CD4-positive, alpha-beta T cell treated with Interleukin-10 for 1 hour (primary cell): ENCODE results near the gene LUZP1.
"Not testable (repeated sequence)": the region's sequence is repeated elsewhere in the genome, so short reads cannot be mapped to it uniquely, and the experiment has no call there.

Experiments used
- DNase-seq: peaks from one replicate; pipeline ENCODE4 v3.0.0-alpha.2; 2020

The LUZP1 gene

DNA sequence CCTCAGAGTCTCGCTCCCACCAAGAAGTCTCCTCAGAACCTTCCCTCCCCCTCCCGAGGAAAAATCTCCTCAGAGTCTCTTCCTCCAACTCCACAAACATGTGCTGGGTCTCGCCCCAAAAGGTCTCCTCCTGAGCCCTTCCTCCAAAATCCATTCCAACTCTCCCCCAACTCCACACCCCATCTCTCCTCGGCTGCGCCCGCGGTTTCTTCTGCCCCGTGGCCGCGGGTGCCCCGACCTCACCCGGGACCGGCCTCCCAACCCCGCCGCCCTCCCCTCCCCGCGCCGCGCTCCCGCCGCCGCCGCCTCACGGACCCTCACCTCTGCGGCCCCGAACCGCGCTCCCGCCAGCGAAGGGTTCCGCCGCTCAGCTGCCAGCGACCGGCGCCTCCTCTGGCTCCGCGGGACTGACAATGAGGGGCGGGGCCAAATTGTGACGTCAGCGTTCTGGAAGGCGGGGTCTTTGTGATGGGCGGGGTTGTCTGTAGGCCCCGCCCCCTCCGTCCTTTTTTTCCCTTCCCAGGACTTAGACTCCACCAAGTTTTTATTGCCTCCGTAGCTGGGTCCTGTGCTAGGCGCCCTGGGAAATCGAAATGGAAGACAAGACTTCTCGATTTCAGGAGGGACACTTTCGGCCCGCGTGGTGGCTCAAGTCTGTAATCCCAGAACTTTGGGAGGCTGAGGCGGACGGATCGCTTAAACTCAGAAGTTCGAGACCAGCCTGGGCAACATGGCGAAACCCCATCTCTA, at the start of gene LUZP1:
Gene LUZP1, minus strand, starts transcription at position 412 of the 750 bp plus-strand sequence.
- DNase-seq: peak; percentile 81

DNA sequence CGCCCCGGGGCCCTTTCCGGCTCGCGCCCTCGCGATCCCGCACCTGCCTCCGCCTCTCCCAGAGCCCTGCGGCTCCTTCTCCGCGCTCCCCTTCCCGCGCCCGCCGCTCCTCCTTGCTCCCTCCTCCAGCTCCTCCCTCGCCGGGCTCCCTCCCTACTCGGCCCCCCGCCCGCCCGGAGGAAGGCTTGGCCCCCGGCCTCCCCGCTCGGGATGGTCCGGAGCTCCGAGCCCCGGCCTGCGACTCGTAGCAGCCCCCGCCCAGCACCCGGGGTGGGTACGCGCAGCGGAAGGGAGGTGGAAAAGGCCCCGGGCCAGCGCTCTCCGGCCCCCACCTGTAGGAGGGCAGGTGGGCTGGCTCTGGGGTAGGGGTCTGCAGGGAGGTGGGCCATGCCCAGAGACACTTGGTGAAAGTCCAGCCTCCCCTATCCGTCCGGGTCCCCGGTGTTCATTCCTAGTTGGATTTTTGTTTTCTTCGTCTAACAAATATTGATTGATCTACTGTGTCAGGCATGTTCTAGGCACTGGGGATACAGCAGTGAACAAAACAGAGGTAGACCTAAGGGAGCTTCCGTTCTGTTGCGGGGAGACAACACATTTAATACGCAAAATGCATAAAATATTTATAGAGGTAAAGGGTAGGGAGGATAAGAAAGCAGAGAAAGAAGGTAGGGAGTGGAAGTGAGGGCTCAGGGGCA, 48.9 kb upstream of the LUZP1 start, which contains the start of gene HTR1D:
Gene HTR1D, minus strand, starts transcription at position 82 of the 695 bp plus-strand sequence. CDS start 23,283 bp downstream, outside the sequence.
- no peak for DNase-seq

DNA sequence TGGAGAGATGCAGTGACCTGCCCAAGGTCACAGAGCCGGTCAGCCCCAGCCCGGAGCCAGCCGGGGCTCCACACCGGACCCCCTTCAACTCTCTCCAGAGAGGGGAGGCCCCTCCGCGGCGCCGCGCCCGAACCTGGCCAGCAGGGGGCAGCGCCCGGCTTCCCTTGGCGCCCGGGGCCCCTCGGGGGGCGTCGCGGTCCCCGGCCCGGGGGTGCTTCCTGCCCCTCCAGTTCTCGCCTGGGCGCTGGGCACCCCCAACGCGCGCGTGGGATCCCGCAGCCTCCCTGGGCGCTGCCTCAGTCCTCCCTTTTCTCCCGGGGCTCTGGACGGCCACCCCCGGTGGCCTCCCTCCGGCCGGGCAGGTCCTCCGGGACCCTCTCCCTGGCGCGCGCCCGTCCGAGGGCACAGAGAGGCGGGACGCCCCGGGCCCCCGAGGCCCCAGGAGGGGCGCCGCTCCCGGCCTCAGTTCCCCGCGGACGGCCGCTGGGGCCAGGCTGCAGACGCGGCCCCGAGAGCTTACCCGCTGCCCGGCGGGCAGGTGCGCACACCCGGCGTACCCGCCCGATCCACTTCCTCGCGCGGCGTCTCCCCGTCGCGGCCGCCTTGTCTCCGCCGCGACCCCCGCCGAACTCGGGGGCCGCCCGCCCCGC, 48.2 kb upstream of the LUZP1 start:
- peak; percentile 14 for DNase-seq

DNA sequence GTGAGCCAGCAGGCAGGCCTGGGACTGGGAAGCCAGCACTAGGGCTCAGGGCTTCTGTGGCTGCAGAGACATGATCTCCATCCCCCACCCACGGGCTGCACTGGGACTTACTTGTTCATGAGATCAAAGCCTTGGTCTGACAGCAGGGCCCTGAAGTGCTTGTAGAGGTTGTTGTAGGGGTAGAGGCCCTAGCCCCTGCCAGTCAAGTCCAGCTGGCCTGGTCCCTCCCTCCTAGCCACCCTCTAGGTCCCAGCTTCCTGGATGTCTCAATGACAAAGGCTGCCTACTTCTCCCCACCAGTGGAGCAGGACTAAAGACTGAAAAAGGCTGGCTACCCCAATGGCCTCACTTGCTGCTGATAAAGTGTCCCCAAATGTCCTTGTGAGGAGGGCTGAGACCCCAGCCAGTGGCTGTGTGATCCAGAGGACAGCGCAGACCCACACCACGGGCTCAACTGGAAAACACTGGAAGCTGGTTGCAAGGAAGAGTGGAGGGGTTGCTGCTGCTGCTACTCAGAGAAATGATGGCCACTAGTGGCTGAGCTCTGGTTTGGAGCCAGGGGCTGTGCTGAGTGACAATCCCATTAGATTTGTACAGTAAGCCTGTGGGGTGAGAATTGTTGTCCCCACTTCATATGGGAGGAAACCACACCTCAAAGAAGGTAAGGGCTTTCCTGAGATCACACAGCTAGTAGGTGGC, 47.2 kb upstream of the LUZP1 start:
- DNase-seq: no peak

DNA sequence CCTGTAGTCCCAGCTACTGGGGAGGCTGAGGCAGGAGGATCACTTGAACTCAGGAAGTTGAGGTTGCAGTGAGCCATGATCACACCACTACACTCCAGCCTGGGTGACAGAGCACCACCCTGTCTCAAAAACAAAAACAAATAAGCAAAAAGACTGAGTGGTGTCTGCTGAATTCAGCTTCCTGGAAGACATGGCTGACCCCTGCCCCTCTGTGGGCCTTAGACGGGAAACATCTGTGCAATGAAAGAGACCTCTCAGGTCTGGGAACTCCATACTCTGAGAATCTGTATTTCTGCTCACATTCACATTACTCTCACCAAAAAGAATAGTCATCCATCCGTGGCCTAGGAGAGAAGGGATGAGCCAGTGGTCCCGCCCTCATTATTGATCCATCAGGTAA, 46.6 kb upstream of the LUZP1 start:
- DNase-seq: no peak

DNA sequence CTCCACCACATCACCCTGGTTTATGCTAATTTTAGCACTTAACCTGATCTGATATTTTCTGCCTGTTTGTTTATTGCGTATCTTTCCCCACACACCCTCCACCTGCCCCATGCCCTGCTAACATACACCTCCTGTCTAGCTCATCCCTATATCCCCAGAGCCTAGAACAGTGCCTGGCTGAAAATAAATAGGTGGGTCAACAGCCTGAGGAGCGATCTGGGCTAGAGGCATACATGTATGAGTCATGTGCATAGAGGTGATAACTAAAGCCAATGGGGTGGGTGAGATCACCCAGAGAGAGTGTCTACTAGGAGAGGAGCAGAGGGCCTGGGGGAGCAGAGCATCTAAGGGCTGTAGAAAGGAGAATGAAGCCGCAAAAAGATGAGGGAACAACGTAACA, 46.0 kb upstream of the LUZP1 start:
- DNase-seq: no peak

DNA sequence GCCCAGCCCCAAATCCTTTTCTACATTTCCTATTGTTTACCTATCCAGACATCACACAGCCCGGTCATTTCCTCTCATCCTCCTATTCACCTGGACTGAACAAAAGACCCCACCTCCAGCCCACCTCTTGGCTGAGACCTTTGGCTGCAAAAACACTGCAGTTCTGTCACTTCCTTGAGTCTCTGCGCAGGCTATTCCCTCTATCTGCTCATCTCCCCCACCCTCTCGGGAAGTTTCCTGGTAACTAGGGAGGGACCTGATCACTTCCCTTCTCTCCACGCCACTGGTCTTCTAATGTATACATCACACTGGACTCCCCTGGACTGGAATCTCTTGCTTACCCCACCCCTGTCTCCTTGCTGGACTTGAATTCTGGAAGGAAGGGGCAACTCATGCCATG, 43.3 kb upstream of the LUZP1 start:
- DNase-seq: no peak

DNA sequence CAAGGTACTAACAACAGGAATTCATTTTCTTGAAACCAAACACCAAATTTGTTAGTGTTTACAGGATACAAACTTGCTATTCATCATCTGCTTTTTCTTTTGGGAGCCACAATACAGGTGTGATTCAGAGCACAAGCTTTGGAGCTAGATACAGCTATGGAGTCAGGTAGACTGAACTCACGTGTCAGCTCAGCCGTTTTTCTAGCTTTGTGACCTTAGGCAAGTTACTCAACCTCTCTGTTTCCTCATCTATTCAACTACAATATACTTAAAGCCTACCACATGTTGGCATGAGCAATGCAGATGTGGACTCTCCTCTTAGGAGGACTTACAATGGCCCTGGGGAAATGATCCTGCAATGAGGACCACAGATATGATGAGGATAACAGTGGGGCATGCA, 42.3 kb upstream of the LUZP1 start:
- no peak for DNase-seq

DNA sequence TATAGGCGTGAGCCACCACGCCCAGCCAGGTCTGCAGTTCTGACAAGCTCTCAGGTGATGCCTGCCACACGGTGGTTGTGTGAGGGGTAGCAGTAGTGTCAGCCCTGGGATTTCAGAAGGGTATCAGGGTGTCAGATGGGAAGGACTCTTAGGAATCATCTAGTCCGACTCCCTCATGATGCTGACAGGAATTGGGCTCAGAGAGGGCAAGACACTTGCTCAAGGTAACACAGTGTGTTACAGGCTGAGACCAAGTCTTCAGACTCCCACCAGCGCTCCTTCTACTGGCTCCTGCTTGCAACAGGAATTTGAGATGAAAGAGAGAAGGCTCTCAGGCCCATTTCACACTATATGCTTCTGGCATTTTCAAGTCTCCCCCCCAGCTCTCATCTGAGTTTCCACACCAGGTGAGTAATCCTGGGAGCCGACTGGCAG, 41.7 kb upstream of the LUZP1 start:
- no peak for DNase-seq

DNA sequence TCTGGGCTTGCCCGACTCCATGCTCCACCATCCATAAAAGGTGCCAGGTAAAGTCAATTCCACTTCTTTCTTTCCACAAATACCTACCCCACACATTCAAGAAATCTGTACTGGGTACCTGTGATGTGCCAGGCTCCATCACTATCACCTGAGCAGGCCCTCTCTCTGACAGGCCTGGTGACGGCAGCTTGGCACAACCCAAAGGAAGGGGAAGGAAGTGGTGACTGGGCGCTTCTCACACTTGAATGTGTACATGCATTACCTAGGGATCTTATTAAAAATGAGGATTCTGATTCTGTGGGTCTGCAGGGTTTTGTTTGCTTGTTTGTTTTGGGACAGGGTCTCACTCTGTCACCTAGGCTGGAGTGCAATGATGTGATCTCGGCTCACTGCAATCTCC, 41.1 kb upstream of the LUZP1 start:
- DNase-seq: no peak

DNA sequence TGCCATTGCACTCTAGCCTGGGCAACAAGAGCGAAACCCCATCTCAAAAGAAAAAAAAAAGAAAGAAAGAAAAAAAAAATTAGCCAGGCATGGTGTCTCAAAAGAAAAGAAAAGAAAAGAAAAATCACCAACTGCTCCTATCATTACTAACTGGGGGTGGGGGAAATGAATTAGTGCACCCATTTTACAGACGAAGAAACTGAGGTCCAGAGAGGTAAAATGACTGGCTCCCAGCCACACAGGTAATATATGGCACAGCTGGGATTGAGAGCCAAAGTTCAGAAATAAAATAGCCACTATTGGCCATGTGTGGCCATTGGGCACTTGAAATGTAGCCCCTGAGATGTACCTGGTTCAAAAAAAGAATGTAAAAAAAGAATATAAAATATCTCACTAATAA, 39.9 kb upstream of the LUZP1 start:
- no peak for DNase-seq

DNA sequence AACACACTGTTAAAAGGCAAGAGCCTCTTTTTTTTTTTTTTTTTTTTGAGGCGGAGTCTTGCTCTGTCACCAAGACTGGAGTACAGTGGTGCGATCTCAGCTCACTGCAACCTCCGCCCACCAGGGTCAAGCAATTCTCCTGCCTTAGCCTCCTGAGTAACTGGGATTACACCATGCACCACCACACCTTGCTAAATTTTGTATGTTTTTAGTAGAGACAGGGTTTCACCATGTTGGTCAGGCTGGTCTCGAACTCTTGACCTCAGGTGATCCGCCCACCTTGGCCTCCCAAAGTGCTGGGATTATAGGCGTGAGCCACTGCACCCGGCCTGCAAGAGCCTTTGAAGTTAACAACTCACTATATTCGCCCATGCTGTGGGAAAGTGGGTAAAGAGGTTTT, 39.1 kb upstream of the LUZP1 start:
- DNase-seq: not testable (repeated sequence)

DNA sequence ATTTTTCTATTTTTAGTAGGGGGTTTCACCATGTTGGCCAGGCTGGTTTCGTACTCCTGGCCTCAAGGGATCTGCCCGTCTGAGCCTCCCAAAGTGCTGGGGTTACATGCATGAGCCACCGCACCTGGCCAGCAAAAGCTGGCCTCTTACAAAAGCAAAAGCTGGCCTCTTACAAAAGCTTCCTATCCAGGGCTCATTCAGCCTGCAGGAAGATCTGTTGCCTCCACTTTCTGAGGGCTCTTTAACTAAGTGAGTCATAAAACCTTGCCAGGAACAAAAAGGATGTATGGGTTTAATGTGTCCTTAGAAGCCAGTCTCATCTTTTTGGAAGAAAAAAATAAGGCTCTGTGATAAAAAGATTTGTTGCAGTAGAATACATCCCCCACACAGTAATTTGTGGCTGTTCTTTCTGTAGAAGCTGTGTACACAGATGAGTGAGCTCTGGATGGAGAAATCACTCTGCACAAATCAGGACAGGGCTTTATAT, 33.6 kb upstream of the LUZP1 start:
- DNase-seq: no peak

DNA sequence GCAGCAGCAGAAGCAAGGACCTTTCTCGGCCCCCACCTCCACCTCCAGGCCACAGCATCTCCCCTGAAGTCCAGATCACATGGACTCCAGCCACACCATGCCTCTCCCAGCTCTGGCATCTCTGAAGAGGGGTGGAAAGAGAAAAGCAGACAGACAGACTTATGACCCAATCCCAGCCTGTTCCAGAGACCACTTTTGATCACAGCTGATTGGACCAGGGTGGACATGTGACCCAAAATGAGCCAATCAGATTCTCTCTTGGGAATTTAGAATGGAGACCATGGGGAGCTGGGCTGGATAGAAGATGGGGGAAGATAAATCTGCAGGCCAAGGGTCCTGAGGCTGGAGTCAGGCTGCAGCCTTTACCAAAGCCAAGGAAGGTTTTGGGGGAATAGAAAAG, 32.2 kb upstream of the LUZP1 start:
- no peak for DNase-seq

DNA sequence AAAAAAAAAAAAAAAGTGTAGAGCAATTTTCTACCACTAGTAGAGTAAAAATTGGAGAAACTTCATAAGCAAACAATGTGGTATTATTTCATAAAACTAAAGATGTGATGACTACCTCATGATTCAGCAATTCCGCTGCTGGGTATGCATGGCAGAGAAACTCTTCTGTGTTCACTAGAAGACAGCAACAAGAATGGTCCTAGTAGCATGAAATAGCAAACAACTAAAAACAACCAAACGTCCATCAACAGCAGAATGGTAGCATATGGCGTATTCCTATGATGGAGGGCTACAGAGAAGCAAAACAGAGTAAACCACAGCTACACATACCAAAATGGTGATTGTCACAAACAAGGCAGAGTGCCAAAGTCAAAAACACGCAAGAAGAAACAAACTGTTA, 29.7 kb upstream of the LUZP1 start:
- no peak for DNase-seq

DNA sequence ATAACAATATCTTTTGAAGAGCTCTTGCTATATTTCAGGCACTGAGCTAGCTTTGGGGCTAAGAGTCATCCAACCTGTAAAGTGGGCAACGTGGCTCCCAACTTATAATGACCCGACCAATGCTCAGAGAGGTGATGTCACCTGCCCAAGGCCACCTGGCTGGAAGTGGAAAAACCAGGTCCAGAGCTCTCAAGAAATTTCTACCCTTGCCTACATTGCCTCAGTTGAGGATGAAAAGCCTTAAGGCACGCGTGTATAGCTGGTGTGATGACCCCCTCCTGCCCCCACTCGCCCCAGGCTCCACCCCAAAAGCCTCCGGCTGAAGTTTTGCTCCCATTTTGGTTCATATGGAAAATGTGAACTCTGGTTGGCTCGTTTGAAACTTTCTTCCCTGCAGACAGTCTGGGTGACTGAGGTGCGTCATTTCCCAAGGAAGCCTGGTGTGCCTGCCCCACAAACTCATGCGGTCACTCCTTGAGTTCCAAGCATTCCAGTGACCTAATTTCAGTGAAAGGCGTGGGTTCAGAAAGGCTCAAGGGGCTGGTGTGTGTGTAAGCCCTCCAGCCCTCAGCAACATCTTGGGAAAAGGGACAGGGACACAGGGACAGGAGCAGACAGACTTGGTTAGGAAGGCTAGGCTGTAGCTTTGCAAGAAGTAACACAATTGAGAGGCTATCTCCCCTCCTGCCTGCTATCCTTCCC, 28.1 kb upstream of the LUZP1 start:
- no peak for DNase-seq

DNA sequence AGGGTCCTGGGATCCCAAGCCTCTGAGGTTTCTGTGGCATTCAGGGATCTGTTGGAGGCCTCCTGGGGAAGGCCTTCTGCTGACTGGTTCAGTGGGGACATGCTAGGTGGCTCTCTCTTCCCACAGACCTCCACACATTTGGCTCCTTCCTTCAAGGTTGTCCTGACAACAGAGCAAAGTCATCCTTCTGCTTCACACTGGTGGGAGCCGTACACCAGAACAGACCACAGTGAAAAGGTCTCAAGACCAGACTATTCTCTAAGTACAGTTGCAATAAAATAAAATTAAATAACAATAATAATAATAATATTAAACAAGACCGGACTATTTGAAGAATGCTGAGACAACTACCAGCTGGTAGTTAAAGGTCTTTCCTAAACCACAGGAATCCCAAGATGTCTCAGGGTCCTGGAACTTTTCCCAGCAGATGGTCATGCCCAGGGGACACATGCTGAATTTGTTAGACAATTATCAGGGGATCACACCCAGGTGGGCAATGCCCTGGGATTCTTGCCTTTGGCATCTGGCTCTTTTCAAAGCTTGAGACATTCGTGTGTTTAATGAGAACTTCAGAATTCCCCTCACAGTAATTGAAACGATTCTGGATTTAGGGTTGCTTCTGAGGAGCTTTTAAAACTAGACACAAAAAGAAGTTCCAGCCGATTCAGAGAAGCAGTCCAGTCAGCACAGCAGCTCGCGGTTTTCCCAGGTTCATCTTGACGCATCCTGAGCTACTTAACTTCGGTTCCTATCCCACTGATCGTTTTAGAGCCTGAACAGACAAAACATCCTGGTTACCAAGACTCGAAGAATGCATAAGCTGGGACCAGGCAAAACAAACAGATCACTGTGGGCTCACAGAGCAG, 25.7 kb upstream of the LUZP1 start:
- no peak for DNase-seq

DNA sequence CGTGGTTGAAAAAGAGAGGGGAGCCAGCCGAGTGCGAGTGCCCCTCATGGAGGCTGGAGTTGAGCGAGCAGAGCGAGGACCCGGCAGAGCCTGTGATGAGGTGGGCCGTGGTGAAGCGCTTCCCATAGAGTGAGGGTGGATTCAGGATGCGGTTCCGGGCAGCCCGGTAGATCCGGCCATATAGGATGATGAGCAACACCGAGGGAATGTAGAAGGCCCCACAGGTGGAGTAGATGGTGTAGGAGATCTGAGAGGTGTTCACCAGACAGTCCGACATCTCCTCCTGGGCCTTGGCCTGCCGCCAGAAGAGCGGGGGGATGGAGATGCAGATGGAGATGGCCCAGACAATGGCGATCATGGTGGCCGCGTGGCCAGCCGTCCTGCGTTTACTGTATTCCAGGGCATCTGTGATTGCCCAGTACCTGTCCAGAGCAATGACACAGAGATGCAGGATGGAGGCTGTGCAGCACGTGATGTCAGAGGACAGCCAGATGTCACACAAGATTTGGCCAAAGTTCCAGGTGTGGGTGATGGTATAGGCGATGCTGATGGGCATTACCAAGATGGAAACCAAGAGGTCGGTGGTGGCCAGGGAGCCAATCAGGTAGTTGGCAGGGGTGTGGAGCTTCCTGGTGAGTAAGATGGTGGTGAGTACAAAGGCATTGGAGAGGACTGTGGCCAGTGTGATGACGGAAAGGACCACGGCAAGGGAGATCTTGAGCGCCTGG, 24.9 kb upstream of the LUZP1 start:
- no peak for DNase-seq

DNA sequence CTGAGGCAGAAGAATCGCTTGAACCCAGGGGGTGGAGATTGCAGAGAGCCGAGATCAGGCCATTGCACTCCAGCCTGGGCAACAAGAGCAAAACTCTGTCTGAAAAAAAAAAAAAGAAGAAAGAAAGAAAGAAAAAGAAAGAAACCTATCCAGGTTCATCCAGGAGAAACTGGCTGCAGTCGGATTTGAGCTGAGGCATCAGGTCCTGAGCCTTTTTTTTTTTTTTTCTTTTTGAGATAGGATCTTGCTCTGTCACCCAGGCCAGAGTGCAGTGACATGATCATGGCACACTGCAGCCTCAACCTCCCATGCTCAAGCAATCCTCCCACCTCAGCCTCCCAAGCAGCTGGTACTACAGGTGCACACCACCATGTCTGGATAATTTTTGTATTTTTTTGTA, 22.5 kb upstream of the LUZP1 start:
- DNase-seq: no peak

DNA sequence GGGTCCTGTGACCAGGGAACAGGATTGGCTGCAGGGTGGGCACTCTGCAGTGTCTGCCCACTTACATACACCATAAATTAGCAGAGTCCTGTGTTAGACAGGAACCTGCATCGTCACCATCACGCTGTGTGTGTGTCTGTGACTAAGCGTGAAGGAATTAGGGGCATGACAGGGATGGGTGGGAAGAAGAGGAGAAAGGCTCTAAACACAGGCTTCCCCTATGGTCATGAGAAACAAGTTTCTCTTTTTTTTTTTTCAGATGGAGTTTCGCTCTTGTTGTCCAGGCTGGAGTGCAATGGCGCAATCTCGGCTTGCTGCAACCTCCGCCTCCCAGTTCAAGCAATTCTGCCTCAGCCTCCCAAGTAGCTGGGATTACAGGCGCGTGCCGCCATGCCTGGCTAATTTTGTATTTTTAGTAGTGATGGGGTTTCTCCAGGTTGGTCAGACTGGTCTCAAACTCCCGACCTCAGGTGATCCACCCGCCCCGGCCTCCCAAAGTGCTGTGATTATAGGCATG, 20.3 kb upstream of the LUZP1 start:
- not testable (repeated sequence) for DNase-seq
